ENCODE measurements around the gene DYNLT5. TPM values are rescaled to one million over a fixed set of nuclear protein-coding genes. Genes with fewer than 3 reads are reported as not detected.
"Not testable (repeated sequence)": the region's sequence is repeated elsewhere in the genome, so short reads cannot be mapped to it uniquely, and the experiment has no call there.

Gene DYNLT5
- total RNA-seq, 5 donors from 2014 or later (not counting 1 experiment from before 2014, with no cell fraction given) = 0.78 TPM; not detected in 4

GRCh38 chr1:66775646-66776045 lies 23.4 kb downstream of the DYNLT5 start:
- no peaks in the 10 kb centered on the region for H3K9me3 ChIP-seq
- H3K36me3 Mint-ChIP-seq = no peaks in the 10 kb centered on the region
- 93% methylated on average over 2 of the region's 3 CpGs for WGBS (ENCODE audit: insufficient coverage)
- H3K4me3 Mint-ChIP-seq = no peak overlapping the region
- H3K27ac ChIP-seq (ENCODE audit: low read length) = no peak overlapping the region
- ATAC-seq (replicated peaks in 1 of 4) = no peak
- peaks cover 5 to 6% (median 6%) of the 10 kb centered on the region in 3 donors for H3K4me1 Mint-ChIP-seq
- no peaks in the 10 kb centered on the region for H3K27me3 ChIP-seq (replicated peaks in 1 of 2; ENCODE audit: control insufficient read depth in 2 of 2, extremely low read depth in 1 of 2, insufficient read depth in 2 of 2, low read length in 1 of 2)
- peaks cover 0 to 9% of the 10 kb centered on the region in 2 donors for H3K27me3 Mint-ChIP-seq
- ChIA-PET CTCF (interaction anchor here in 1 of 2 donors (1.1 kb wide), 1 partner anchor 12 kb away, joined by 3 read pairs; no protein-coding TSS in a partner anchor), POLR2A (no interaction called here)
- no peaks in the 10 kb centered on the region for H3K4me1 ChIP-seq (ENCODE audit: control insufficient read depth in 1 of 2, extremely low read depth in 1 of 2, insufficient read depth in 2 of 2, low read length in 2 of 2)
- no peak overlapping the region for H3K27ac Mint-ChIP-seq
- H3K36me3 ChIP-seq (ENCODE audit: control insufficient read depth in 2 of 2, extremely low read depth in 1 of 2, insufficient read depth in 1 of 2, low read length in 1 of 2) = no peaks in the 10 kb centered on the region
- H3K4me3 ChIP-seq (ENCODE audit: control insufficient read depth in 1 of 2, extremely low read depth in 1 of 2, low read length in 1 of 2) = no peak overlapping the region
- DNase-seq = no peak
- peaks cover 0 to 3% (median 0%) of the 10 kb centered on the region in 3 donors for H3K9me3 Mint-ChIP-seq

GRCh38 chr1:66777831-66778230 lies 25.6 kb downstream of the DYNLT5 start:
- Histone ChIP-seq H3K36me3 (ENCODE audit: control insufficient read depth in 2 of 2, extremely low read depth in 1 of 2, insufficient read depth in 1 of 2, low read length in 1 of 2) (no peaks in the 10 kb centered on the region), H3K27me3 (replicated peaks in 1 of 2; ENCODE audit: control insufficient read depth in 2 of 2, extremely low read depth in 1 of 2, insufficient read depth in 2 of 2, low read length in 1 of 2) (no peaks in the 10 kb centered on the region), H3K27ac (ENCODE audit: low read length) (no peak overlapping the region), H3K4me3 (ENCODE audit: control insufficient read depth in 1 of 2, extremely low read depth in 1 of 2, low read length in 1 of 2) (no peak overlapping the region), H3K4me1 (ENCODE audit: control insufficient read depth in 1 of 2, extremely low read depth in 1 of 2, insufficient read depth in 2 of 2, low read length in 2 of 2) (no peaks in the 10 kb centered on the region), H3K9me3 (no peaks in the 10 kb centered on the region)
- no peak for DNase-seq
- Mint-ChIP-seq H3K4me1 (no peaks in the 10 kb centered on the region), H3K27ac (no peak overlapping the region), H3K9me3 (peaks cover 0 to 3% (median 0%) of the 10 kb centered on the region in 3 donors), H3K27me3 (peaks cover 0 to 9% of the 10 kb centered on the region in 2 donors), H3K4me3 (no peak overlapping the region), H3K36me3 (no peaks in the 10 kb centered on the region)
- WGBS (ENCODE audit: insufficient coverage) = 80% methylated on average over 1 of the region's 3 CpGs
- ChIA-PET POLR2A (no interaction called here), CTCF (interaction anchor here in 1 of 2 donors (0.7 kb wide), 1 partner anchor 11 kb away, joined by 3 read pairs; no protein-coding TSS in a partner anchor)
- no peak for ATAC-seq (replicated peaks in 1 of 4)

DNA sequence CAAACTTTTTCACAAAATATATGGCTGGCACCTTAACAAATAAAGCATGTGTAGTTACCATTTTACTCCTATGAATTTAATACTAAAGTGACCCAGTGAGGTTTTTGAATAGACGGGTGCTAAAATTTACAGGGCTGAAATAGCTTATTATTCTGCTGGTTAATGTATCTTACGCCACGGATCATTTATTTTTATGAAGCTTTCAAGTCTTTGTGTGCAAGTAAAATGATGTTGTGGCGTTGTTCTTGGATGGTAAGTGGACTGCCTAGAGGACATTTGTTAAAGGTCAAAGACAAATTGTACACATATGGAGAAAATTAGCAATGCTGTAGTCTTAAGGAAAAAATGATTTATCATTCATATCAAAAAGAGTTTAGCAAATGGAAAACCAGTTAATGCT lies 26.0 kb downstream of the DYNLT5 start:
- ChIA-PET POLR2A (no interaction called here), CTCF (interaction anchor here (0.6 to 0.7 kb wide), 2 partner anchors 10 to 112 kb away, joined by 3 read pairs; no protein-coding TSS in a partner anchor)
- H3K36me3 Mint-ChIP-seq = no peaks in the 10 kb centered on the region
- H3K4me3 ChIP-seq (ENCODE audit: control insufficient read depth in 1 of 2, extremely low read depth in 1 of 2, low read length in 1 of 2) = no peak overlapping the region
- H3K36me3 ChIP-seq (ENCODE audit: control insufficient read depth in 2 of 2, extremely low read depth in 1 of 2, insufficient read depth in 1 of 2, low read length in 1 of 2) = no peaks in the 10 kb centered on the region
- no peaks in the 10 kb centered on the region for H3K9me3 ChIP-seq
- 90% methylated on average over 3 of the region's 4 CpGs for WGBS (ENCODE audit: insufficient coverage)
- no peak overlapping the region for H3K27ac Mint-ChIP-seq
- no peak for DNase-seq
- H3K27ac ChIP-seq (ENCODE audit: low read length) = no peak overlapping the region
- no peak for ATAC-seq (replicated peaks in 1 of 4)
- peaks cover 0 to 9% of the 10 kb centered on the region in 2 donors for H3K27me3 Mint-ChIP-seq
- no peaks in the 10 kb centered on the region for H3K27me3 ChIP-seq (replicated peaks in 1 of 2; ENCODE audit: control insufficient read depth in 2 of 2, extremely low read depth in 1 of 2, insufficient read depth in 2 of 2, low read length in 1 of 2)
- no peak overlapping the region for H3K4me3 Mint-ChIP-seq
- no peaks in the 10 kb centered on the region for H3K4me1 Mint-ChIP-seq
- H3K4me1 ChIP-seq (ENCODE audit: control insufficient read depth in 1 of 2, extremely low read depth in 1 of 2, insufficient read depth in 2 of 2, low read length in 2 of 2) = no peaks in the 10 kb centered on the region
- peaks cover 0 to 3% (median 0%) of the 10 kb centered on the region in 3 donors for H3K9me3 Mint-ChIP-seq

DNA sequence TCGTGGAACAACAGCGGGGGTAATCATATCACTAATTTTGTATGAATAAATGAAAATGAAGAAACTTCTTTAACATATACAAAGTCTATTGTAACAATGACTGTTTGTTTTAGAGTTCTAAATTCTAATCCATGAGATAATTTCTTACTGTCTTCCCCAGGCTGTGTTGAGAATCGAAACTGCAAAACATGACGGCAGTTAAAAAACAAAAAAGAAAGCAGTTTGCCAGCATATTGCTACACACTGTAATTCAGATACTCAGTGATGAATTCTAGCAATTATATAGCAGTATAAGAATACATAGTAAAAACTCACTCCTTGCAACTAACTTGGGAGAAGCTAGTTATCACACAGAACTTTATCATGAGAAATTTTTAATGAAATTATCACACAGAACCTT lies 26.7 kb downstream of the DYNLT5 start:
- H3K4me3 ChIP-seq (ENCODE audit: control insufficient read depth in 1 of 2, extremely low read depth in 1 of 2, low read length in 1 of 2) = no peak overlapping the region
- H3K9me3 ChIP-seq = no peaks in the 10 kb centered on the region
- Mint-ChIP-seq H3K27me3 (peaks cover 0 to 9% of the 10 kb centered on the region in 2 donors), H3K9me3 (peaks cover 0 to 3% (median 0%) of the 10 kb centered on the region in 3 donors), H3K36me3 (no peaks in the 10 kb centered on the region), H3K4me1 (no peaks in the 10 kb centered on the region), H3K27ac (no peak overlapping the region), H3K4me3 (no peak overlapping the region)
- no peak overlapping the region for H3K27ac ChIP-seq (ENCODE audit: low read length)
- ATAC-seq (replicated peaks in 1 of 4) = no peak
- POLR2A ChIA-PET = interaction anchor here in 1 of 2 donors (0.6 kb wide), 1 partner anchor 1014 kb away, joined by 3 read pairs; no protein-coding TSS in a partner anchor
- WGBS (ENCODE audit: insufficient coverage) = no CpG with 5 or more reads among the region's 4 CpGs
- no peaks in the 10 kb centered on the region for H3K27me3 ChIP-seq (replicated peaks in 1 of 2; ENCODE audit: control insufficient read depth in 2 of 2, extremely low read depth in 1 of 2, insufficient read depth in 2 of 2, low read length in 1 of 2)
- DNase-seq = no peak
- CTCF ChIA-PET = interaction anchor here in 1 of 2 donors (0.6 to 0.8 kb wide), 4 partner anchors 48 to 367 kb away, joined by 3 to 4 read pairs (median 4); no protein-coding TSS in a partner anchor
- H3K4me1 ChIP-seq (ENCODE audit: control insufficient read depth in 1 of 2, extremely low read depth in 1 of 2, insufficient read depth in 2 of 2, low read length in 2 of 2) = no peaks in the 10 kb centered on the region
- no peaks in the 10 kb centered on the region for H3K36me3 ChIP-seq (ENCODE audit: control insufficient read depth in 2 of 2, extremely low read depth in 1 of 2, insufficient read depth in 1 of 2, low read length in 1 of 2)

- no peaks in the 10 kb centered on the region for H3K4me1 ChIP-seq (ENCODE audit: control insufficient read depth in 1 of 2, extremely low read depth in 1 of 2, insufficient read depth in 2 of 2, low read length in 2 of 2)
- ATAC-seq (replicated peaks in 1 of 4) = no peak
- H3K9me3 ChIP-seq = no peaks in the 10 kb centered on the region
- Mint-ChIP-seq H3K9me3 (peaks cover 0 to 3% (median 0%) of the 10 kb centered on the region in 3 donors), H3K27ac (no peak overlapping the region), H3K27me3 (peaks cover 0 to 9% of the 10 kb centered on the region in 2 donors), H3K4me3 (no peak overlapping the region), H3K36me3 (no peaks in the 10 kb centered on the region), H3K4me1 (no peaks in the 10 kb centered on the region)
- no peak overlapping the region for H3K27ac ChIP-seq (ENCODE audit: low read length)
- 92% methylated on average over 1 of the region's 2 CpGs for WGBS (ENCODE audit: insufficient coverage)
- ChIA-PET CTCF (interaction anchor here (0.6 to 1.0 kb wide), 3 partner anchors 77 to 432 kb away, joined by 3 to 4 read pairs (median 3); no protein-coding TSS in a partner anchor), POLR2A (interaction anchor here in 1 of 2 donors (0.6 kb wide), 1 partner anchor 1013 kb away, joined by 3 read pairs; no protein-coding TSS in a partner anchor)
- H3K36me3 ChIP-seq (ENCODE audit: control insufficient read depth in 2 of 2, extremely low read depth in 1 of 2, insufficient read depth in 1 of 2, low read length in 1 of 2) = no peaks in the 10 kb centered on the region
- no peaks in the 10 kb centered on the region for H3K27me3 ChIP-seq (replicated peaks in 1 of 2; ENCODE audit: control insufficient read depth in 2 of 2, extremely low read depth in 1 of 2, insufficient read depth in 2 of 2, low read length in 1 of 2)
- H3K4me3 ChIP-seq (ENCODE audit: control insufficient read depth in 1 of 2, extremely low read depth in 1 of 2, low read length in 1 of 2) = no peak overlapping the region
- DNase-seq = no peak
Observed at GRCh38 chr1:66779475-66780078, 27.3 kb downstream of the DYNLT5 start.

DNA sequence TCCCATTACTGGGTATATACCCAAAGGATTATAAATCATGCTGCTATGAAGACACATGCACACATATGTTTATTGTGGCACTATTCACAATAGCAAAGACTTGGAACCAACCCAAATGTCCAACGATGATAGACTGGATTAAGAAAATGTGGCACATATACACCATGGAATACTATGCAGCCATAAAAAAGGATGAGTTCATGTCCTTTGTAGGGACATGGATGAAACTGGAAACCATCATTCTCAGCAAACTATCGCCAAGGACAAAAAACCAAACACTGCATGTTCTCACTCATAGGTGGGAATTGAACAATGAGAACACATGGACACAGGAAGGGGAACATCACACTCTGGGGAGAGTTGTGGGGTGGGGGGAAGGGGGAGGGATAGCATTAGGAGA lies 33.5 kb downstream of the DYNLT5 start:
- H3K27ac Mint-ChIP-seq; DNase-seq; H3K9me3 ChIP-seq; H3K27me3 Mint-ChIP-seq; H3K36me3 Mint-ChIP-seq; H3K27me3 ChIP-seq (replicated peaks in 1 of 2; ENCODE audit: control insufficient read depth in 2 of 2, extremely low read depth in 1 of 2, insufficient read depth in 2 of 2, low read length in 1 of 2); ATAC-seq (replicated peaks in 1 of 4); H3K9me3 Mint-ChIP-seq; H3K4me3 Mint-ChIP-seq; POLR2A ChIA-PET; H3K36me3 ChIP-seq (ENCODE audit: control insufficient read depth in 2 of 2, extremely low read depth in 1 of 2, insufficient read depth in 1 of 2, low read length in 1 of 2); H3K27ac ChIP-seq (ENCODE audit: low read length); H3K4me3 ChIP-seq (ENCODE audit: control insufficient read depth in 1 of 2, extremely low read depth in 1 of 2, low read length in 1 of 2): not testable (repeated sequence)
- peaks cover 3 to 18% of the 10 kb centered on the region in 2 experiments for H3K4me1 ChIP-seq (ENCODE audit: control insufficient read depth in 1 of 2, extremely low read depth in 1 of 2, insufficient read depth in 2 of 2, low read length in 2 of 2)
- CTCF ChIA-PET = interaction anchor here in 1 of 2 donors (0.6 kb wide), 1 partner anchor 100 kb away, joined by 3 read pairs; no protein-coding TSS in a partner anchor
- no CpG with 5 or more reads among the region's 2 CpGs for WGBS (ENCODE audit: insufficient coverage)
- peaks cover 12 to 14% (median 13%) of the 10 kb centered on the region in 3 donors for H3K4me1 Mint-ChIP-seq
